Upper lobe of right lung (tissue), 1 donor: ENCODE measurements around the gene ASTE1. TPM values are rescaled to one million over a fixed set of nuclear protein-coding genes. Genes with fewer than 3 reads are reported as not detected.
"Not testable (repeated sequence)": the region's sequence is repeated elsewhere in the genome, so short reads cannot be mapped to it uniquely, and the experiment has no call there.

Experiments used
- ATAC-seq: fragments of 200-7000 bp; cut with Tn5 transposase; one replicate; pipeline ENCODE4 v1.9.1; 2020; ENCODE audit warnings: mild to moderate bottlenecking, moderate library complexity
- DNase-seq: peaks from one replicate; pipeline ENCODE4 v3.0.0-alpha.2; 2020
- H3K27ac ChIP-seq: fragments of 200-600 bp; one replicate; pipeline ENCODE4 v1.8.0; 2022
- H3K27me3 ChIP-seq: fragments of 200-600 bp; one replicate; pipeline ENCODE4 v1.8.0; 2022; ENCODE audit warnings: mild to moderate bottlenecking
- H3K36me3 ChIP-seq: fragments of 200-600 bp; one replicate; pipeline ENCODE4 v1.8.0; 2022
- H3K4me1 ChIP-seq: fragments of 200-600 bp; one replicate; pipeline ENCODE4 v1.8.0; 2022
- H3K4me3 ChIP-seq: fragments of 200-600 bp; one replicate; pipeline ENCODE4 v1.8.0; 2022; ENCODE audit warnings: mild to moderate bottlenecking
- H3K9me3 ChIP-seq: fragments of 200-600 bp; one replicate; pipeline ENCODE4 v1.8.0; 2022
- CTCF ChIP-seq: fragments of 200-600 bp; IDR thresholded peaks from one replicate; pipeline ENCODE4 v1.8.0; 2022; ENCODE audit warnings: antibody characterized with exemption
- intact Hi-C: fragments of 100-400 bp; cut with DNase I; formaldehyde crosslinking; loops from one replicate; pipeline ENCODE4 v1.11.0; 2022
- total RNA-seq: library from RNA; stranded (reverse); fragmentation: NEBNext Ultra II Directional; extraction: Animal tissue kit (Norgen Biotek cat#: 25700); gene quantifications from one replicate; pipeline ENCODE4 v1.2.1, GENCODE V29; 2021
- donor health status: DM: no; HTN: yes; CAD: no; lungs with severe emphysema.

The ASTE1 gene
- total RNA-seq, 1 donor from 2014 or later = 8.8 TPM

GRCh38 chr3:131053043-131053859 lies 26.6 kb upstream of the ASTE1 start:
- Histone ChIP-seq H3K36me3 (no peaks in the 10 kb centered on the region), H3K9me3 (no peaks in the 10 kb centered on the region), H3K4me3 (no peak overlapping the region), H3K27ac (no peak overlapping the region), H3K27me3 (no peaks in the 10 kb centered on the region), H3K4me1 (no peaks in the 10 kb centered on the region)
- ATAC-seq = no peak
- no peak for TF ChIP-seq CTCF
- intact Hi-C loops = no loop called here
- DNase-seq = no peak

GRCh38 chr3:131050001-131050400 lies 23.4 kb upstream of the ASTE1 start:
- H3K9me3 ChIP-seq = no peaks in the 10 kb centered on the region
- no peaks in the 10 kb centered on the region for H3K27me3 ChIP-seq
- H3K36me3 ChIP-seq = no peaks in the 10 kb centered on the region
- intact Hi-C loops = no loop called here
- no peak for ATAC-seq
- DNase-seq = no peak
- no peaks in the 10 kb centered on the region for H3K4me1 ChIP-seq
- no peak overlapping the region for H3K4me3 ChIP-seq
- H3K27ac ChIP-seq = no peak overlapping the region
- TF ChIP-seq CTCF = no peak

GRCh38 chr3:131048030-131048429 lies 21.4 kb upstream of the ASTE1 start:
- no peak for ATAC-seq
- Histone ChIP-seq H3K36me3 (no peaks in the 10 kb centered on the region), H3K27ac (no peak overlapping the region), H3K27me3 (no peaks in the 10 kb centered on the region), H3K4me1 (no peaks in the 10 kb centered on the region), H3K9me3 (no peaks in the 10 kb centered on the region), H3K4me3 (no peak overlapping the region)
- TF ChIP-seq CTCF = no peak
- DNase-seq = no peak
- intact Hi-C loops = no loop called here

- no peaks in the 10 kb centered on the region for H3K27me3 ChIP-seq
- no peaks in the 10 kb centered on the region for H3K4me1 ChIP-seq
- no peaks in the 10 kb centered on the region for H3K9me3 ChIP-seq
- DNase-seq = no peak
- H3K27ac ChIP-seq = no peak overlapping the region
- no peak for TF ChIP-seq CTCF
- no peak for ATAC-seq
- no peak overlapping the region for H3K4me3 ChIP-seq
- H3K36me3 ChIP-seq = no peaks in the 10 kb centered on the region
- intact Hi-C loops = no loop called here
Measured at GRCh38 chr3:131047582-131047981, 21.0 kb upstream of the ASTE1 start.

GRCh38 chr3:131042271-131042985 lies 15.8 kb upstream of the ASTE1 start:
- intact Hi-C loops, H3K9me3 ChIP-seq, H3K36me3 ChIP-seq, H3K27me3 ChIP-seq, H3K4me3 ChIP-seq, ATAC-seq, H3K4me1 ChIP-seq, H3K27ac ChIP-seq, DNase-seq: not testable (repeated sequence)

GRCh38 chr3:131038326-131038725 lies 11.7 kb upstream of the ASTE1 start:
- TF ChIP-seq CTCF = no peak
- H3K27ac ChIP-seq = no peak overlapping the region
- intact Hi-C loops = no loop called here
- no peak for DNase-seq
- no peaks in the 10 kb centered on the region for H3K9me3 ChIP-seq
- no peaks in the 10 kb centered on the region for H3K27me3 ChIP-seq
- H3K36me3 ChIP-seq = no peaks in the 10 kb centered on the region
- ATAC-seq = no peak
- H3K4me3 ChIP-seq = no peak overlapping the region
- no peaks in the 10 kb centered on the region for H3K4me1 ChIP-seq
